ENCODE measurements around the gene ANKRD29. TPM values are rescaled to one million over a fixed set of nuclear protein-coding genes. Genes with fewer than 3 reads are reported as not detected.
"Not testable (repeated sequence)": the region's sequence is repeated elsewhere in the genome, so short reads cannot be mapped to it uniquely, and the experiment has no call there.

Gene ANKRD29
- total and polyA plus RNA-seq, 3 donors from 2014 or later = 9.1 to 23.5 (median 17.5) TPM

DNA sequence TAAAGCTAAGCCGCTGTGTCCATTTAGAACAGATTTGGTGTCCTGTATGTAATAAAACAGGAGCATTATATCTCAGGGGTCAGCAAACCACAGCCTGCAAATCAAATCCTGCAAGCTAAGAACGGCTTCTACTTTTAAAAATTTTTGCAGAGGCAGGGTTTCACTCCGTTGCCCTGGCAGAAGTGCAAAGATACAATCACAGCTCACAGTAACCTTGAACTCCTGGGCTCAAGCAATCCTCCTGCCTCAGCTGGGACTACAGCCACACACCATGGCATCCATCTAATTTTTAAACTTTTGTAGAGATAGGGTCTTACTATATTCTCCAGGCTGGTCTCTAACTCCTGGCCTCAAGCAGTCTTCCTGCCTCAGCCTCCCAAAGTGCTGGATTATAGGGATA lies 47.8 kb downstream of the ANKRD29 start:
- Histone ChIP-seq H3K36me3 (ENCODE audit: low read depth, missing control alignments) (no peaks in the 10 kb centered on the region), H3K4me3 (no peak overlapping the region), H3K4me1 (peaks cover 52% of the 10 kb centered on the region), H3K9me3 (no peaks in the 10 kb centered on the region), H3K27ac (peak overlapping the region in 1 of 2 donors; percentile 34), H3K27me3 (no peaks in the 10 kb centered on the region)
- no peak for TF ChIP-seq POLR2A (IDR thresholded peaks at IDR 0.05)
- TF ChIP-seq, protein P1, sequence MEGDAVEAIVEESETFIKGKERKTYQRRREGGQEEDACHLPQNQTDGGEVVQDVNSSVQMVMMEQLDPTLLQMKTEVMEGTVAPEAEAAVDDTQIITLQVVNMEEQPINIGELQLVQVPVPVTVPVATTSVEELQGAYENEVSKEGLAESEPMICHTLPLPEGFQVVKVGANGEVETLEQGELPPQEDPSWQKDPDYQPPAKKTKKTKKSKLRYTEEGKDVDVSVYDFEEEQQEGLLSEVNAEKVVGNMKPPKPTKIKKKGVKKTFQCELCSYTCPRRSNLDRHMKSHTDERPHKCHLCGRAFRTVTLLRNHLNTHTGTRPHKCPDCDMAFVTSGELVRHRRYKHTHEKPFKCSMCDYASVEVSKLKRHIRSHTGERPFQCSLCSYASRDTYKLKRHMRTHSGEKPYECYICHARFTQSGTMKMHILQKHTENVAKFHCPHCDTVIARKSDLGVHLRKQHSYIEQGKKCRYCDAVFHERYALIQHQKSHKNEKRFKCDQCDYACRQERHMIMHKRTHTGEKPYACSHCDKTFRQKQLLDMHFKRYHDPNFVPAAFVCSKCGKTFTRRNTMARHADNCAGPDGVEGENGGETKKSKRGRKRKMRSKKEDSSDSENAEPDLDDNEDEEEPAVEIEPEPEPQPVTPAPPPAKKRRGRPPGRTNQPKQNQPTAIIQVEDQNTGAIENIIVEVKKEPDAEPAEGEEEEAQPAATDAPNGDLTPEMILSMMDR (IDR thresholded peaks at IDR 0.05) = no peak
- peak; percentile 26 for DNase-seq
- intact Hi-C loops (cut with DNase I; ENCODE audit: low total_unique reads) = no loop called here
- 28 to 32% methylated on average over 3 of the region's 3 CpGs for WGBS, 2 donors

DNA sequence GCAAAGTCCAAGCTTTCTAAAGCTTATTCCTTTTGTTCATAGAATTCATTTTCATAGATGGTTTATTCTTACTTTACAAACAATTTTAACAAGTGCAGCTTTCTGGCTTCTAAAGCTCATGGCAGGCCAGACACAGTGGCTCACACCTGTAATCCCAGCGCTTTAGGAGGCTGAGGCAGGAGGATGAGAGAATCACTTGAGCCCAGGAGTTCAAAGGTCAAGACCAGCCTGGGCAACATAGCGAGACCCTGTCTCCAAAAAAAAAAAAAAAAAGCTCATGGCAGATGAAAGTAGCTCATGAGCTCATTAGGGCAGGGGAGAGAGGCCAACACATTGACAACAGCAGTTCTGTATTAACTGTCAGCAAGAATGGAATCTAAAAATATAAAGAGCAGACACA lies 48.3 kb downstream of the ANKRD29 start:
- TF ChIP-seq, protein P1 (IDR thresholded peaks at IDR 0.05) = no peak
- TF ChIP-seq POLR2A (IDR thresholded peaks at IDR 0.05) = no peak
- Histone ChIP-seq H3K36me3 (ENCODE audit: low read depth, missing control alignments) (no peaks in the 10 kb centered on the region), H3K4me1 (peaks cover 47% of the 10 kb centered on the region), H3K27me3 (no peaks in the 10 kb centered on the region), H3K27ac (peak overlapping the region in 1 of 2 donors; percentile 34), H3K4me3 (no peak overlapping the region), H3K9me3 (no peaks in the 10 kb centered on the region)
- intact Hi-C loops (cut with DNase I; ENCODE audit: low total_unique reads) = no loop called here
- WGBS, 2 donors = 57 to 69% methylated on average over 2 of the region's 2 CpGs
- no peak for DNase-seq

DNA sequence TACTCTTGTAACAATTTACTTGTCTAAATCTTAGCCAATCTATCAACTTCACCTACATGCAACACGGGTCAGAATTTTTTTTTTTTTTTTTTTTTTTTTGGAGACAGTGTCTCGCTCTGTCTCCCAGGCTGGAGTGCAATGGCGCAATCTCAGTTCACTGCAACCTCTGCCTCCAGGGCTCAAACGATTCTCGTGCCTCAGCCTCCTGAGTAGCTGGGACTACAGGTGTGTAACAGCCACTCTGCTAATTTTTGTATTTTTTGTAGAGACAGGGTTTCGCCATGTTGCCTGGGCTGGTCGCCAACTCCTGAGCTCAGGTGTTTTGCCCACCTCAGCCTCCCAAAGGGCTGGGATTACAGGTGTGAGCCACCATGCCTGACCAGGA lies 49.6 kb downstream of the ANKRD29 start:
- intact Hi-C loops (cut with DNase I; ENCODE audit: low total_unique reads); H3K36me3 ChIP-seq (ENCODE audit: low read depth, missing control alignments); H3K27ac ChIP-seq; H3K9me3 ChIP-seq; H3K4me3 ChIP-seq; DNase-seq; H3K27me3 ChIP-seq: not testable (repeated sequence)
- 77 to 84% methylated on average over 7 of the region's 7 CpGs for WGBS, 2 donors
- H3K4me1 ChIP-seq = peaks cover 37% of the 10 kb centered on the region

DNA sequence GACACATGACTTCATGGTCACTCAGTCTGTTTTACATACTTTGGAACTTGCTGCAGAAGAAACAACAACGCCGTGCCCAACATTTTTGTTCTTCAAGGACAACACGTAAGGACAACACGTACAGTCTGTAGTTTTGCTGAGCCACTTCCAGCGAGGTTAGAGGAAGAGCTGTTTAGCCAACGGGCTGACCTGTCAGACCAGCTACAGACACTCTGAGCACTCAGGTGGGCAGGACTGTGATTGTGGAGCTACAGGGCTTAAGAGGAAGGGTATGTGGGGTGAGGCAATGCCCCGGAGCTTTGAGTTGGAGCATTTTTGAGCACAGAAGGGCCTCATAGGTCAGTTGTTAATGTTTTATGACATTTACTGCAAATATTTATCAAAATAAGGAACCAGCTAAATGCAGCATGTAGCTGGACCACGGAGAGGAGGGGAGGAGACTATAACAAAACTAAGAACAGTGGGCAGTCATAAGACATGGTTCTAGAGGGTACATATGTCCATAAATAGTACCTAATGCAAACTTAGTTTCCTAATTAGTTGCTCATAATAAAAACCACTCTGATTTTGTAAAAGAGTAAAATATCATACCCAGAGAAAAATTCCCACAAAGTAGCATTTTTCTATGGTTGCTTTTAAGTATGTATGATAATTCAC lies 50.1 kb downstream of the ANKRD29 start:
- 37 to 44% methylated on average over 8 of the region's 8 CpGs for WGBS, 2 donors
- TF ChIP-seq, protein P1 (IDR thresholded peaks at IDR 0.05) = no peak
- no peak for TF ChIP-seq POLR2A (IDR thresholded peaks at IDR 0.05)
- Histone ChIP-seq H3K36me3 (ENCODE audit: low read depth, missing control alignments) (no peaks in the 10 kb centered on the region), H3K27me3 (no peaks in the 10 kb centered on the region), H3K4me3 (no peak overlapping the region), H3K9me3 (no peaks in the 10 kb centered on the region), H3K4me1 (peaks cover 35% of the 10 kb centered on the region), H3K27ac (peak overlapping the region in 1 of 2 donors; percentile 32)
- DNase-seq = peak; percentile 46
- intact Hi-C loops (cut with DNase I; ENCODE audit: low total_unique reads) = no loop called here

DNA sequence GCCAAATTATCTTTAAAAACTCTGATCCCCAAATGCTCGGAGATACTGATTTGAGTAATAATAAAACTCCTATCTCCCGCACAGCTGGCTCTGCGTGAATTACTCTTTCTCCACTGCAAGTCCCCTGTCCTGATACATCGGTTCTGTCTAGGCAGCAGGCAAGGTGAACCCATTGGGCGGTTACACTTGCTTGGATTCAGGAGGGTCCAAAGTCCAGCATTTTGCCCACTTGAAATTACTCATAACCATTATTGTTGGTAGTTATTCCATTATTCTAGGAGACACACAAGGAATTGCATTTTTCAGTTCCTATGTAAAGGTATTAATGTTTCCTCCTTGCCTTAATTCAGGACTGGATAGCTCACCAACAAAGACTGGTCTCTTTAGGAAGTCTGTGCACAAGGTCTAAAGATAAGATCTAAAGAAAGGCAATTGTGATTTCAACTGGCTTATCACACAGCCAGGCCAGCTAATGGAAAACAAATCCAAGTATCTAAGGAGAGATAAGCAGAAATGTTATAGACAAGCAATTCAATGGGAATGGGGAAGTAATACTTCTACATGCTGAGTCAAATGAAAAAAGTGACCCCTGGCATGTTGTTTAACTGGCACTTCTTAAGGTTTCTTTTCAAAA lies 53.2 kb downstream of the ANKRD29 start:
- WGBS, 2 donors = 95 to 97% methylated on average over 5 of the region's 5 CpGs
- Histone ChIP-seq H3K27ac (no peak overlapping the region), H3K36me3 (ENCODE audit: low read depth, missing control alignments) (no peaks in the 10 kb centered on the region), H3K27me3 (no peaks in the 10 kb centered on the region), H3K4me3 (no peak overlapping the region), H3K9me3 (no peaks in the 10 kb centered on the region), H3K4me1 (peaks cover 28% of the 10 kb centered on the region)
- no peak for TF ChIP-seq POLR2A (IDR thresholded peaks at IDR 0.05)
- TF ChIP-seq, protein P1 (IDR thresholded peaks at IDR 0.05) = no peak
- no peak for DNase-seq
- intact Hi-C loops (cut with DNase I; ENCODE audit: low total_unique reads) = no loop called here

Data from testis (tissue), 3 donors.